ENCODE measurements around the gene ATP6V1B1. TPM values are rescaled to one million over a fixed set of nuclear protein-coding genes. Genes with fewer than 3 reads are reported as not detected.
A peak's percentile ranks its signal among the peaks of the same experiment; 100 is the strongest.

Gene ATP6V1B1
- total RNA-seq, 4 donors from 2014 or later, result not detected

DNA sequence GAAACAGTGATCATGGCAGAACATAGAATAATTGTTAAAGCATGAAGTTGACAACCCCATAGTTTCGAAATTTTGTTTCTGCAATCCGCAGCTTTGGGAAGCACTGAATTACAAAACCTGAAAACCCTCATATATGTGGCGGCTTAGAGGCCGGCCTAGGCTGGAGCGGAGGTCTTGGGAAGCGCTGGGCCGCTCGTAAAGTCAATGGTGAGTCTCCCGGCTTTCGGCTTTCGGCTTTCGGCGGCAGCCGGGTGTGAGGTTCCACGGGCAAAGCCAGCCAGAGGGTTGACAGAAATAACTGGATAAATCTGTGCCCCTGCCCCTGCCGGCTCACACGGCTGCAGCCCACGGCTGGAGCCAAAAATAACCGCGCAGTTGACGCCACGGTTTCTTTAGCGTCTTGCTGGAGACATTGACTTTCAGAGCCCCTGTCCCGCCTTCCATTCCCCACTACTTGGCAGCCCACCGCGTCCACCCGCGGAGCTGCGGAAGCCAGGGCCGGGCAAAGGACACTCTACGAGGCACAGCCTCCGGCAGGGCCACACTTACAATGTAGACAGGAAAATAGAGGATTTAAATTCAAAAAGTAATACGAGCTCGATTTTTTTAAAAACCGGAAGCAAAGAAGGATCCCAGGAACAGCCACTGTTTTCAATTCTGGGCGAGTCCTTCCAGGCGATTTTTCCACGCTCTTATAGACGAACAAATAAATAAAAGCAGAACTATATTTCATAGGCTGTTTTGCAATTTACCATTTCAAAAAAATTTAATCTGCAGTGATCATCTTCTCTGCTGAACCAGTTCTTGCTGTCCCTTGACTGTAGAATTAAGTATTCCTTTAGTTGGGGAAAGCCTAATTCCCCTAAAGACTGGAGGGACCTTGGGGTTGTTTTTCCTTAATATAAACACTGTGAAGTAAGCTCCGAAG is 28.3 kb upstream of the ATP6V1B1 start:
- intact Hi-C loops (cut with DNase I), result no loop called here

DNA sequence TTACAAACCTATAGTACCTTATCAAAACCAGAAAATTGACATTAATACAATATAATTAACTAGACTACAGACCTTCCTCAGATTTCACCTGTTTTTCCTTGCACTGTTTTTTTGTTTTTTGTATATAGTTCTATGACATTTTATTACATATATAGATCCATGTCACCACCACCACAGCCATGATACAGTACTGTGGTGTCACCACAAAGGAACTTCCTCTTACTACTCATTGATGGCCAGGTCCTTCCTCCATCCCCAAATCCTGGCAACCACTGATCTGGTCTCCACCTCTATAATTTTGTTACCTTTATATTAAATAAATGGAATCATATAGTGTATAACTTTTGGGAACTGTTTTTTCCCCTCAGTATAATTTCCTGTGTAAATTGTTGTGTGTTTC is 19.4 kb upstream of the ATP6V1B1 start:
- Histone ChIP-seq H3K9me3 (no peaks in the 10 kb centered on the region), H3K4me3 (replicated peaks in 1 of 3) (no peak overlapping the region), H3K27ac (no peak overlapping the region), H3K27me3 (no peaks in the 10 kb centered on the region), H3K4me1 (no peaks in the 10 kb centered on the region), H3K36me3 (no peaks in the 10 kb centered on the region)
- TF ChIP-seq, protein P1, sequence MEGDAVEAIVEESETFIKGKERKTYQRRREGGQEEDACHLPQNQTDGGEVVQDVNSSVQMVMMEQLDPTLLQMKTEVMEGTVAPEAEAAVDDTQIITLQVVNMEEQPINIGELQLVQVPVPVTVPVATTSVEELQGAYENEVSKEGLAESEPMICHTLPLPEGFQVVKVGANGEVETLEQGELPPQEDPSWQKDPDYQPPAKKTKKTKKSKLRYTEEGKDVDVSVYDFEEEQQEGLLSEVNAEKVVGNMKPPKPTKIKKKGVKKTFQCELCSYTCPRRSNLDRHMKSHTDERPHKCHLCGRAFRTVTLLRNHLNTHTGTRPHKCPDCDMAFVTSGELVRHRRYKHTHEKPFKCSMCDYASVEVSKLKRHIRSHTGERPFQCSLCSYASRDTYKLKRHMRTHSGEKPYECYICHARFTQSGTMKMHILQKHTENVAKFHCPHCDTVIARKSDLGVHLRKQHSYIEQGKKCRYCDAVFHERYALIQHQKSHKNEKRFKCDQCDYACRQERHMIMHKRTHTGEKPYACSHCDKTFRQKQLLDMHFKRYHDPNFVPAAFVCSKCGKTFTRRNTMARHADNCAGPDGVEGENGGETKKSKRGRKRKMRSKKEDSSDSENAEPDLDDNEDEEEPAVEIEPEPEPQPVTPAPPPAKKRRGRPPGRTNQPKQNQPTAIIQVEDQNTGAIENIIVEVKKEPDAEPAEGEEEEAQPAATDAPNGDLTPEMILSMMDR (IDR thresholded peaks at IDR 0.05), result no peak
- no peak for TF ChIP-seq POLR2A (IDR thresholded peaks at IDR 0.05)
- no peak for DNase-seq
- intact Hi-C loops (cut with DNase I), result no loop called here

More for the DNA sequence above, 28.3 kb upstream of the ATP6V1B1 start:
- WGBS, 2 donors, result 11 to 17% methylated on average over 31 to 33 of the region's 40 CpGs
- no peak overlapping the region for H3K27ac ChIP-seq
- DNase-seq, result no peak
- TF ChIP-seq, protein P1 (IDR thresholded peaks at IDR 0.05), result no peak
- no peak for TF ChIP-seq POLR2A (IDR thresholded peaks at IDR 0.05)
- H3K36me3 ChIP-seq, result no peaks in the 10 kb centered on the region
- peaks cover 0 to 8% of the 10 kb centered on the region in 2 donors for H3K4me1 ChIP-seq
- no peak overlapping the region for H3K4me3 ChIP-seq (replicated peaks in 1 of 3)
- H3K9me3 ChIP-seq, result no peaks in the 10 kb centered on the region
- H3K27me3 ChIP-seq, result peaks cover 37% of the 10 kb centered on the region

DNA sequence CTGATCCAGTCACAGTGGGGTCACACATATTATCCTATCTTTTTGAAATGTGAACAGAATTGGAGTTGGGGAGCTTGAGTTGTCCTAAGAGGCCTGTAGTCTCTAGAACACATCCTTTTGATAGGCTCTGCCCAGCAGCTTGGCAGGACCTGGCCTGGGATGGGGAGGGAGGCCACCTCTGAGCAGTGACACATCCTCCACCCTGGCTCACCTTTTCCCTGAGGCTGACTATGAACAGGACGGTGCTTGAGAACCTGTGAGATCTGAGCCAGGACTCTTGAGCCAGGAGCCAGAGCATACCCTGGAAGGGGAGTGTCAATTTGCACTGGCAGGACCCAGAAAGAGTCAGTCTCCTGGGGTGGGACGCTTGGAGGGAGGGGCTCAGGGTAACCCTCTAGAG is 17.7 kb upstream of the ATP6V1B1 start:
- H3K9me3 ChIP-seq, result no peaks in the 10 kb centered on the region
- TF ChIP-seq, protein P1 (IDR thresholded peaks at IDR 0.05), result no peak
- no peak for TF ChIP-seq POLR2A (IDR thresholded peaks at IDR 0.05)
- no peaks in the 10 kb centered on the region for H3K27me3 ChIP-seq
- intact Hi-C loops (cut with DNase I), result no loop called here
- WGBS, 2 donors, result 56 to 59% methylated on average over 1 to 2 of the region's 2 CpGs
- no peak for DNase-seq
- no peak overlapping the region for H3K27ac ChIP-seq
- no peaks in the 10 kb centered on the region for H3K36me3 ChIP-seq
- H3K4me1 ChIP-seq, result no peaks in the 10 kb centered on the region
- no peak overlapping the region for H3K4me3 ChIP-seq (replicated peaks in 1 of 3)

DNA sequence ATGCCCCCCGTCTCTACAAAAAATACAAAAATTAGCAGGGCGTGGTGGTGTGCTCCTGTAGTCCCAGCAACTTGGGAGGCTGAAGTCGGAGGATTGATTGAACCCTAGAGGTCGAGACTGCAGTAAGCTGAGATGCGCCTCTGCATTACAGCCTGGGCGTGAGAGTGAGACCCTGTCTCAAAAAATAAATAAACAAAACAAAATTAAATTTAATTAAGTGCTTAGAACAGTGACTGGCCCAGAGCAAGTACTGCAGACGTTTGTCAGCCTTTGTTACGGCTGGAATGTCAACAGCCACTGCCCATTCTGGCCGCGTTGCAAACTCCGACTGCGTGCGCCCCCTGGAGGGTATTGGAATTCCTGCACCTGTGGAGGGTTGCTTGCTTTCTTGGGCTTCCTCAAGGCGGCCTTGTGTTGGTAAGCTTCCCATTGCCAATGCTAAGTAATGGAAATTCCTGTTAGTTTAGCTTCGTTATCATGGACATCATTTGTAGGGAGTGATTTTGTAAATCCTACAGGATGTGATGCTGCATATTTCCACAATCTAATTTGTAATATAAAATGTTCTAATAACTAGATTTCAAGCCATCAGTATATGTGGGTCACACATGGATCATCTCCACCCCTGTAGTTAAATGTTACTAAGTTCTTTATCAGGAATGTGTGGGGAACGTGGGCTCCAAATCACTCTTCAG is 15.9 kb upstream of the ATP6V1B1 start:
- TF ChIP-seq, protein P1 (IDR thresholded peaks at IDR 0.05), result peak; percentile 74 to 93 (median 86)
- no peak for TF ChIP-seq POLR2A (IDR thresholded peaks at IDR 0.05)
- peak; percentile 83 to 89 for DNase-seq
- H3K27ac ChIP-seq, result no peak overlapping the region
- H3K9me3 ChIP-seq, result no peaks in the 10 kb centered on the region
- H3K4me1 ChIP-seq, result no peaks in the 10 kb centered on the region
- no peaks in the 10 kb centered on the region for H3K36me3 ChIP-seq
- no peaks in the 10 kb centered on the region for H3K27me3 ChIP-seq
- H3K4me3 ChIP-seq (replicated peaks in 1 of 3), result no peak overlapping the region
- intact Hi-C loops (cut with DNase I), result loop anchor here (5.0 kb wide), 1 partner anchor 48 kb away; no protein-coding TSS in a partner anchor
- 29 to 31% methylated on average over 16 of the region's 16 CpGs for WGBS, 2 donors

DNA sequence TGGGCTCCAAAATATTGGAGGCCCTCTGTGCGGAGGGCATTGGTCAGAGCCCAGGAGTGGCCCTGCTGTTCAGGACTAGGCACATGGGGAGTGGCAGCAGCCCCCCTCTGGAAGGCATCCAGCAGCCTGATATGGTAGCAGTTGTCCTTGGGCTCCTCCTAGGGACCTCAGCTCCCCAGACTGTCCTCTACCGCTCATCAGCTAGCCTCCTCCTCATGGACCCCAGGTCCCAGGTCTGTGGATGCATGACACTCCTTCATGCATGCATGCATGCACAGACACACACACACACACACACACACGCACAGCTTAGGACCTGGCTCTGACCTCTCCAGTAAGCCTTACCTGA is 15.4 kb upstream of the ATP6V1B1 start:
- WGBS, 2 donors, result 93 to 100% methylated on average over 3 of the region's 3 CpGs
- TF ChIP-seq POLR2A (IDR thresholded peaks at IDR 0.05), result no peak
- no peak for DNase-seq
- no peak overlapping the region for H3K4me3 ChIP-seq (replicated peaks in 1 of 3)
- no peaks in the 10 kb centered on the region for H3K4me1 ChIP-seq
- H3K36me3 ChIP-seq, result no peaks in the 10 kb centered on the region
- intact Hi-C loops (cut with DNase I), result loop anchor here (5.0 kb wide), 1 partner anchor 48 kb away; no protein-coding TSS in a partner anchor
- H3K9me3 ChIP-seq, result no peaks in the 10 kb centered on the region
- no peaks in the 10 kb centered on the region for H3K27me3 ChIP-seq
- no peak overlapping the region for H3K27ac ChIP-seq
